Karpas-422 (cell line): ENCODE measurements around the gene RAPGEF2. TPM values are rescaled to one million over a fixed set of nuclear protein-coding genes. Genes with fewer than 3 reads are reported as not detected.
"Not testable (repeated sequence)": the region's sequence is repeated elsewhere in the genome, so short reads cannot be mapped to it uniquely, and the experiment has no call there.

Source experiments
- DNase-seq: peaks from one replicate; pipeline ENCODE4 v3.0.0-alpha.2; 2015
- H2AFZ ChIP-seq: fragments of 200-600 bp; sonication (generic); 2 replicates; pipeline ENCODE4 v1.6.1; 2014; ENCODE audit warnings: antibody characterized with exemption, low read length, mixed read lengths
- H3K27ac ChIP-seq: fragments of 200-600 bp; sonication (generic); 2 replicates; pipeline ENCODE4 v1.5.1; 2014; ENCODE audit warnings: mild to moderate bottlenecking, low read length, moderate library complexity
- H3K27me3 ChIP-seq: fragments of 200-600 bp; sonication (generic); 2 replicates; pipeline ENCODE4 v1.6.1; 2014; ENCODE audit warnings: low read length, mixed read lengths
- H3K36me3 ChIP-seq: fragments of 200-600 bp; sonication (generic); 2 replicates; pipeline ENCODE4 v1.6.1; 2014; ENCODE audit warnings: low read length, mixed read lengths; ENCODE audit not compliant: insufficient read depth
- H3K4me1 ChIP-seq: fragments of 200-600 bp; sonication (generic); 2 replicates; pipeline ENCODE4 v1.6.1; 2014; ENCODE audit warnings: mild to moderate bottlenecking, low read length, mixed read lengths
- H3K4me2 ChIP-seq: fragments of 200-600 bp; sonication (generic); 2 replicates; pipeline ENCODE4 v1.6.1; 2014; ENCODE audit warnings: low read length, low read depth, mild to moderate bottlenecking; ENCODE audit not compliant: poor library complexity, severe bottlenecking
- H3K4me3 ChIP-seq: fragments of 200-600 bp; sonication (generic); 2 replicates; pipeline ENCODE4 v1.5.1; 2014; ENCODE audit warnings: mild to moderate bottlenecking, antibody characterized with exemption, low read length, mixed read lengths
- H3K79me2 ChIP-seq: fragments of 200-600 bp; sonication (generic); 2 replicates; pipeline ENCODE4 v1.6.1; 2014; ENCODE audit warnings: mild to moderate bottlenecking, low read length, mixed read lengths
- H3K9ac ChIP-seq: fragments of 200-600 bp; sonication (generic); 2 replicates; pipeline ENCODE4 v1.6.0; 2014; ENCODE audit warnings: low read length
- H3K9me2 ChIP-seq: fragments of 200-600 bp; sonication (generic), shearing (Covaris generic); replicated peaks from 2 replicates; pipeline ENCODE4 v1.6.0; 2014; ENCODE audit warnings: mild to moderate bottlenecking, low read length, moderate library complexity; ENCODE audit not compliant: insufficient read depth
- H3K9me3 ChIP-seq: fragments of 300-700, 200-600 bp; sonication (generic); 2 replicates; pipeline ENCODE4 v1.6.1; 2014; ENCODE audit warnings: low read length, mixed read lengths
- H4K20me1 ChIP-seq: fragments of 200-600 bp; sonication (generic); 2 replicates; pipeline ENCODE4 v1.6.1; 2014; ENCODE audit warnings: mild to moderate bottlenecking, antibody characterized with exemption, low read length, low read depth; ENCODE audit not compliant: insufficient read depth
- total RNA-seq: library from RNA; depleted of rRNA; stranded (reverse); fragments of >200 nt; shearing (Covaris generic); gene quantifications from 2 replicates; pipeline ENCODE4 v1.2.3, GENCODE V29; 2014; ENCODE audit warnings: low replicate concordance

The RAPGEF2 gene
- total RNA-seq, 1 experiment from 2014 or later, result 5.4 TPM

GRCh38 chr4:159378056-159378616 is 275.3 kb downstream of the RAPGEF2 start:
- DNase-seq, result no peak
- no peak overlapping the region for H3K27ac ChIP-seq
- no peaks in the 10 kb centered on the region for H4K20me1 ChIP-seq
- no peaks in the 10 kb centered on the region for H3K4me1 ChIP-seq
- no peak overlapping the region for H3K4me2 ChIP-seq
- H3K79me2 ChIP-seq, result no peaks in the 10 kb centered on the region
- no peaks in the 10 kb centered on the region for H3K27me3 ChIP-seq
- H3K9me2 ChIP-seq, result no peaks in the 10 kb centered on the region
- H3K36me3 ChIP-seq, result no peaks in the 10 kb centered on the region
- no peaks in the 10 kb centered on the region for H3K9me3 ChIP-seq
- no peak overlapping the region for H3K9ac ChIP-seq
- H3K4me3 ChIP-seq, result no peak overlapping the region
- no peak overlapping the region for H2AFZ ChIP-seq

GRCh38 chr4:159379064-159379463 is 276.2 kb downstream of the RAPGEF2 start:
- not testable (repeated sequence) for H2AFZ ChIP-seq, H3K79me2 ChIP-seq, H3K4me2 ChIP-seq, H3K9me3 ChIP-seq, H3K9ac ChIP-seq, H3K4me3 ChIP-seq, H3K27me3 ChIP-seq, DNase-seq, H3K9me2 ChIP-seq, H3K27ac ChIP-seq, H3K36me3 ChIP-seq, H3K4me1 ChIP-seq, H4K20me1 ChIP-seq

GRCh38 chr4:159379836-159380235 is 277.0 kb downstream of the RAPGEF2 start:
- DNase-seq, result no peak
- H3K9me2 ChIP-seq, result no peaks in the 10 kb centered on the region
- no peak overlapping the region for H2AFZ ChIP-seq

GRCh38 chr4:159382856-159383561 is 280.1 kb downstream of the RAPGEF2 start:
- H2AFZ ChIP-seq, result no peak overlapping the region
- no peaks in the 10 kb centered on the region for H3K79me2 ChIP-seq
- H3K27ac ChIP-seq, result no peak overlapping the region
- no peaks in the 10 kb centered on the region for H3K27me3 ChIP-seq
- H3K4me2 ChIP-seq, result no peak overlapping the region
- H3K9me2 ChIP-seq, result no peaks in the 10 kb centered on the region
- H4K20me1 ChIP-seq, result no peaks in the 10 kb centered on the region
- H3K36me3 ChIP-seq, result no peaks in the 10 kb centered on the region
- H3K9ac ChIP-seq, result no peak overlapping the region
- no peak overlapping the region for H3K4me3 ChIP-seq
- H3K9me3 ChIP-seq, result no peaks in the 10 kb centered on the region
- no peak for DNase-seq
- H3K4me1 ChIP-seq, result no peaks in the 10 kb centered on the region

More at GRCh38 chr4:159379836-159380235, 277.0 kb downstream of the RAPGEF2 start:
- Histone ChIP-seq H3K79me2 (no peaks in the 10 kb centered on the region), H3K27ac (no peak overlapping the region), H3K9ac (no peak overlapping the region), H3K36me3 (no peaks in the 10 kb centered on the region), H3K9me3 (no peaks in the 10 kb centered on the region), H3K4me2 (no peak overlapping the region), H3K27me3 (no peaks in the 10 kb centered on the region), H3K4me1 (no peaks in the 10 kb centered on the region), H3K4me3 (no peak overlapping the region), H4K20me1 (no peaks in the 10 kb centered on the region)

- Histone ChIP-seq H4K20me1 (no peaks in the 10 kb centered on the region), H3K9me2 (no peaks in the 10 kb centered on the region), H3K4me2 (no peak overlapping the region), H3K9me3 (no peaks in the 10 kb centered on the region), H3K27ac (no peak overlapping the region), H3K9ac (no peak overlapping the region), H2AFZ (no peak overlapping the region), H3K36me3 (no peaks in the 10 kb centered on the region), H3K4me3 (no peak overlapping the region), H3K27me3 (no peaks in the 10 kb centered on the region), H3K4me1 (no peaks in the 10 kb centered on the region), H3K79me2 (no peaks in the 10 kb centered on the region)
- no peak for DNase-seq
These were observed 280.7 kb downstream of the RAPGEF2 start for GRCh38 chr4:159383562-159383931.

- Histone ChIP-seq H3K4me2 (no peak overlapping the region), H3K36me3 (no peaks in the 10 kb centered on the region), H3K27ac (no peak overlapping the region), H3K4me1 (no peaks in the 10 kb centered on the region), H3K27me3 (no peaks in the 10 kb centered on the region), H3K79me2 (no peaks in the 10 kb centered on the region), H2AFZ (no peak overlapping the region), H3K4me3 (no peak overlapping the region), H3K9me3 (no peaks in the 10 kb centered on the region), H3K9me2 (no peaks in the 10 kb centered on the region), H3K9ac (no peak overlapping the region), H4K20me1 (no peaks in the 10 kb centered on the region)
- no peak for DNase-seq
These were observed 281.1 kb downstream of the RAPGEF2 start for GRCh38 chr4:159384017-159384416.

GRCh38 chr4:159384632-159385031 is 281.8 kb downstream of the RAPGEF2 start:
- Histone ChIP-seq H3K4me3 (no peak overlapping the region), H3K9ac (no peak overlapping the region), H2AFZ (no peak overlapping the region), H3K9me3 (no peaks in the 10 kb centered on the region), H3K4me2 (no peak overlapping the region), H4K20me1 (no peaks in the 10 kb centered on the region), H3K27ac (no peak overlapping the region), H3K27me3 (no peaks in the 10 kb centered on the region), H3K4me1 (no peaks in the 10 kb centered on the region), H3K36me3 (no peaks in the 10 kb centered on the region), H3K9me2 (no peaks in the 10 kb centered on the region), H3K79me2 (no peaks in the 10 kb centered on the region)
- no peak for DNase-seq

GRCh38 chr4:159386620-159387019 is 283.7 kb downstream of the RAPGEF2 start:
- Histone ChIP-seq H3K4me2 (no peak overlapping the region), H3K4me3 (no peak overlapping the region), H3K27ac (no peak overlapping the region), H3K4me1 (no peaks in the 10 kb centered on the region), H3K9me2 (no peaks in the 10 kb centered on the region), H3K79me2 (no peaks in the 10 kb centered on the region), H3K9ac (no peak overlapping the region), H2AFZ (no peak overlapping the region), H3K27me3 (no peaks in the 10 kb centered on the region), H3K36me3 (no peaks in the 10 kb centered on the region), H3K9me3 (no peaks in the 10 kb centered on the region), H4K20me1 (no peaks in the 10 kb centered on the region)
- no peak for DNase-seq
